GM18951 (cell line): Measurements from ENCODE around the gene GREB1.

ENCODE experiments used
- POLR2A ChIP-seq: IDR thresholded peaks from 4 replicates; pipeline ENCODE4 v1.6.1; 2011; ENCODE audit warnings: mild to moderate bottlenecking; ENCODE audit not compliant: insufficient read length, insufficient read depth; ENCODE audit errors: extremely low read depth
- in situ Hi-C: fragments of 300-500 bp; cut with MboI; formaldehyde crosslinking; loops from one replicate; pipeline ENCODE4 v1.12.0; 2022; ENCODE audit warnings: low sequenced_read_pairs, mixed read lengths, inconsistent platforms; ENCODE audit not compliant: unreplicated experiment

Gene GREB1

GRCh38 chr2:11676640-11677039, 142.8 kb downstream of the GREB1 start:
- in situ Hi-C loops = no loop called here
- TF ChIP-seq POLR2A = no peak

- TF ChIP-seq POLR2A = no peak
- in situ Hi-C loops = no loop called here
Observed at GRCh38 chr2:11677136-11678055, 143.6 kb downstream of the GREB1 start.

GRCh38 chr2:11678306-11678960, 144.6 kb downstream of the GREB1 start:
- no peak for TF ChIP-seq POLR2A
- in situ Hi-C loops = no loop called here

- TF ChIP-seq POLR2A = no peak
- in situ Hi-C loops = no loop called here
Observed at GRCh38 chr2:11679016-11679415, 145.2 kb downstream of the GREB1 start.

- no peak for TF ChIP-seq POLR2A
- in situ Hi-C loops = no loop called here
Observed at GRCh38 chr2:11679486-11680181, 145.8 kb downstream of the GREB1 start.

- TF ChIP-seq POLR2A = no peak
- in situ Hi-C loops = no loop called here
Observed at GRCh38 chr2:11680182-11680900, 146.5 kb downstream of the GREB1 start.

GRCh38 chr2:11680901-11681721, 147.3 kb downstream of the GREB1 start:
- in situ Hi-C loops = no loop called here
- TF ChIP-seq POLR2A = no peak

- in situ Hi-C loops = no loop called here
- TF ChIP-seq POLR2A = no peak
Observed at GRCh38 chr2:11681722-11682589, 148.1 kb downstream of the GREB1 start.

- no peak for TF ChIP-seq POLR2A
- in situ Hi-C loops = no loop called here
Observed at GRCh38 chr2:11682590-11682915, 148.7 kb downstream of the GREB1 start.

- in situ Hi-C loops = no loop called here
- TF ChIP-seq POLR2A = no peak
Observed at GRCh38 chr2:11683476-11683875, 149.6 kb downstream of the GREB1 start.

GRCh38 chr2:11683966-11684365, 150.1 kb downstream of the GREB1 start:
- in situ Hi-C loops = no loop called here
- TF ChIP-seq POLR2A = no peak
